HG02798 (cell line): ENCODE results near the gene ALS2CL.

ENCODE experiments used
- ATAC-seq: cut with Tn5 transposase; IDR thresholded peaks from one replicate; pipeline ENCODE4 v1.9.1; 2021; ENCODE audit warnings: mild to moderate bottlenecking; ENCODE audit not compliant: unreplicated experiment, poor library complexity

Gene ALS2CL

GRCh38 chr3:46668591-46668990 lies 24.9 kb downstream of the ALS2CL start:
- ATAC-seq, result no peak

- no peak for ATAC-seq
Measured at GRCh38 chr3:46668116-46668515, 25.4 kb downstream of the ALS2CL start.

DNA sequence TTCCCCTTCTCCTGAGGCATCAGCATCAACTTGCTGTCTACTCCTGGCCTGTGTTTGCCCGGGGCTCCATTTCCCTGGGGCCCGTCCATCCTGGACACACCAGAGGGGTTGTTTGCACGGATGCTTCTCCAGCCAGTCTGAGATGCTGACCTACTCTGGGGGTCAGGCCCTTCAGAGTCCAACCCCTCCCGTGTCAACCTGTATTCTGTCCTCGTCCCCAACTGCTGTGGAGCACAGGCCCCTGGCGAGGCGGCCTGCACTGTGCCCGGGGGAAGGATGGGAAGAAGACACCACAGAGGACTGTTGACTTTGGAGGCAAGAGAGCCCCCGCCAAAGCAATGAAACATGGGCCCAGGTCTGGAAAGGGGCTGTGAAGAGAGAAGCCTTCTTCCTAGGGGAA lies 25.8 kb downstream of the ALS2CL start:
- ATAC-seq, result no peak

DNA sequence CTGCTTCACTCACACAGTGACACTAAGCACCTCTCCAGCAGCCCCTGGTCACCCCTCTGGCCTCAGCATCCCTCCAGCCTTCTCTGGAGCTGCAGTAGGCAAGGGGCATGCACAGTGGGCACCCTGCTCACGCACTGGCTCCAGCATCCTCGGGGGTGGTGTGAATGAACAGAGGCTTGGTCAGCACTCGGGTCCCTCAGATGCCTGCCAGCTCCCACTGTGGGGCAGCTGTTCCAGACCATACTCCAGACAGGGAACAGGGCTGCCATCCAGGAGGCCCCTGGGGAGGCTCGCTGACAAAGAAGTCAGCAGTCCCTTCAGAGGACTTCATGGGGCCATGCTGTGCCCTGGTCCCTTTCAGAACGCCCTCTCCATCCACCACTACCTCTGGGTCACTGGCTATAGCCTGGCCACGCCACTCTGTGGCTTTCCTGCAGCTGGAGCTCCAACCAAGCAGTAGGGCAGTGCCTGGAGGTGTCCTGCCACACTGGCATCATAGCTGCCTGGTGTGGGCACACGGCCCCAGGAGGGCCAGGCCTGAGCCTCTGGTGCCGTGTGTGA lies 26.3 kb downstream of the ALS2CL start:
- no peak for ATAC-seq

DNA sequence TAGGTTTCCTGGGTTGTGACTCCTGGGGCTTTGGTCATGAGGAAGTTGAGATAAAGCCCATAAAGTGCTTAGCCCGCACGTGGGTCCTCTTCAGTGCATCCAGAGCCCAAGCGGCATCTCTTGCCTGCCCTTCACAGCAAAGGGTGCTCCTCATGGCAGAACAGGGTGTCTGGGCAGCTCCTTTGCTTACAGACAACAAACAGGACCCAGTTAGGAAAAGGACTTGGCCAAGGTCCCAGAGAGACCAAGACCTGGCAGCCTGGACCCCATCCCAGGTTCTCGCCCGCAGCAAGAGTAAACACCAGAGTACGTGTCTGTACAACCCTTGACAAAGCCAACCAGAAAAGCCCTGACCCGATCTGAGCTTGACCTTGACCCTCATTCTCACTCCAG lies 27.0 kb downstream of the ALS2CL start:
- no peak for ATAC-seq

DNA sequence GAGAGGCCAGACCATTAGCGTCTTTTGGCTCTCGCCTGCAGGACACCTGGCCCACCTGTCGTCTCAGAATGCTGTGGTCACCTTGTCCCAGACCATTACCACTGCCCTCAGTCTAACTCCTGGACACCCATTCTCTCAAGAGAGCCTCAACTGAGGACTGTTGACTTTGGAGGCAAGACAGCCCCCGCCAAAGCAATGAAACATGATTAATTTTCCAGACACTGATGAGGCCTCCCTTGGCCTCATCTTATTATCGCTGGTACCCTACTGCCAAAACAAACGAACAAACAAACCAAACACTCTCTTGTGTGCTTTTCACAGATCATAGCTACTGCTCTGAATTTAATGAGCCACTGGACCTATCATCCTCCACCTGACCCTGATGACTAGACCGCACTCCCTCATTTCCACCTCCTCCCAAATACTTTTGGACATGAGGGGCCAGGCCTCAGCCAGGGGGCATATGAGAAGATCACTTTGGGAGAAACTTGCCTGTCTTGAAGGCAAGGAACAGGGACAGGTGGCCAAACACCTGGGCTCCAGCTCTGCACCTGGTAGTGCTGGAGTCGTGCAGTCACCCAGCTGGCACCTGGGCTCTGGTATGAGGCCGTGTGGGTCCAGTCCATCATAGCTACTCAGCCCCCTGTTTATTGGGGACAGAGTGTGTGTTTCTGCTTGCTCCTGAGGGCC lies 27.6 kb downstream of the ALS2CL start:
- ATAC-seq, result no peak

DNA sequence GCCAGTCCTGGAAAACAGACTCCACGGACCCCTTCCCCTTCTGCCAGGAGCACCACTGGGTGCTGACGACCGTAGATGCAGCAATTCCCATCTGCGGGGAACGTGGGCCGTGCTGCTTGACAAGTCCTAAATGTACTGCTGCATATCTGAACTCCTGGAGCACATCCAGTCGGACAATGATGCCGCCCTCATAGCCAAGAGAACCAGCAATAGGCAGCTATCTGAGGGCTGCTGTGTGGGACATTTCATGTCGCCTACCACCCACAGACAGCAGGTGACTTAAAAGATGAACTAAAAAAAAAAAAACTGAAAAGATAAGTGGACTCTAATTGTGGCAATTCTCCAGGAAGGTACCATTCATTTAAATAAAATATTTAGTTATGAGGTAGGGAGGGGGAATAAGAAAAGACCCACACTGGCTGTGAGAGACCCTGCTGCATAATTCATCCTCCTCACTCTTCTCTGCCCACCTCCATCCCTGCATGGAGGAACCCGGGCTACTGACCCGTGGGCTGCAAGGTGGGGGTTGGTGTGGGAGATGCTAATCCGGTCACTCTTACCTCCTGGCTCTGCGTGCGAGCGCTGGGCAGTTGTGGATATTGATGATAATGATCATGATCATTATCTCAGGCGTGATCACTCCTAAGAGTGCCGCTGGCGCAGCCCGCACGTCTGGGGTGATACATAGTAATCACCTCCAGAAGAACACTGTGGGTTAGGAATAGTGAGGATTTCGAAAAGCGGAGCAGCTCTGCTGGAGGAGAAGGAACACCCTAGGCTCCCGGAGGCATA lies 28.3 kb downstream of the ALS2CL start:
- ATAC-seq, result no peak

- ATAC-seq, result no peak
Measured at GRCh38 chr3:46664188-46664970, 29.1 kb downstream of the ALS2CL start.

GRCh38 chr3:46663591-46664135 lies 29.8 kb downstream of the ALS2CL start:
- ATAC-seq, result no peak

GRCh38 chr3:46662771-46663551 lies 30.5 kb downstream of the ALS2CL start:
- ATAC-seq, result no peak

DNA sequence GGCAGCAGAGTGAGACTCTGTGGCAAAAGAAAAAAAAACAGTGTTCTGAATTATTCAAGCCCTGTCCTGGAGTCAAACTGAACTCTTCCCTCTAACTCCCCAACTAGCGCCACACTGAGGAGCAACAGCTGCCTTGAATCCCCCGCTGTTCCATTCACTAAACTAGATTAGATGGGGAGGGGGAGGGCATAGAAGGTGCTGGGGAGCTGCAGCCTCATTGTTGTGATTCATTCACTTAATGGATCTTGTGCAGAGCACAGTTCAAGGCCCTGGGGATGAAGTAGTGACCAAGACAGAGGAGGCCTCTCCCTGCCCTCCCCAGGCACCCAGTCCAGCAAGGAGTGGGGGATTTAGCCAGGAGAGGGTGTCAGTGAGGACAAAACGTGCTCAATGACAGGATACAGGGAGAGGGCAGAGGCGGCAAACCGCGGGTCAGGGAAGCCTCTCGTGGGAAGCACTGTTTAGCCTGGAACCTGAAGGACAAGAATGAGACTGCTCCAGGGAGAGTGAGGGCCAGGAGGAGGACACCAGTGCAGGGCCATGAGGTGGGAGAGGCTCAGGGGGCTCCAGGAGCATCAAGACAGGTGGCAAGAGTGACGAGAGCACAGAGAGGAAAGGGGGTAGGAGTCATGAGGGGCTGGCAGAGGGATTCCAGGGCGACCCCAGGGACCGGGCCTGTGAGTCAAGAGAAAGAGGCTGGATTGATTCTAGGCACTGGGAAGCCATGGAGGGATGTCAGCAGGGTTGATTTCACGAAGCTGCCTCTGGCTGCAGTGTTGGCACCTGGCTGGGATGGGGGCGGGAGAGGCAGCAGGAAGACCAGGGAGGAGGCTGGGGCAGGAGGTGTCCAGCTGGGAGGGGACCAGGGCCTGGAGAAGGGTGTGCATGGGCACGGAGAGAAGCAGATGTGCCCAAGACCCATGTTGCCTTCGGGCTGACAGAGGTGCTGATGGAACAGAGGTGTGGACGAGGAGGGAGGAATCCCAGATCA lies 31.4 kb downstream of the ALS2CL start:
- ATAC-seq, result no peak

GRCh38 chr3:46660543-46661523 lies 32.6 kb downstream of the ALS2CL start:
- ATAC-seq, result no peak

DNA sequence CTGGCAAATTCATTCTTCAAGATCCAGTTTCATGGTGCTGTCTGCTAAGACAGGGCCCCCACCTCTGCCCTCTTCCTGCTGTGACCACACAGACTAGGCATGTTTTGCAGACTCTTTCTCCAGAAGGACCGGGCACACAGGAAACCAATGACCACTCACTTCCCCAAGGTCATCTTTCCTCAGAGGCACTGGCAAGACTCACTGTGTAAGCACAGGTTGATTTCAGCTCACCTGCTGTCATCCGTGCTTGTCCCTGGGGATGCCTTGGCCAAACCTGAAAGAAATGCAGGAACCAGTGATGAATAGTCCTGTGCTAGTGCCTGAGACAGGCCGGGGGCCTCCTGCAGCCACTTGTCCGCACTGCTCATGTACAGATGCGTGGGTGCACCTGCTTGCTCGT lies 33.5 kb downstream of the ALS2CL start:
- ATAC-seq, result no peak

DNA sequence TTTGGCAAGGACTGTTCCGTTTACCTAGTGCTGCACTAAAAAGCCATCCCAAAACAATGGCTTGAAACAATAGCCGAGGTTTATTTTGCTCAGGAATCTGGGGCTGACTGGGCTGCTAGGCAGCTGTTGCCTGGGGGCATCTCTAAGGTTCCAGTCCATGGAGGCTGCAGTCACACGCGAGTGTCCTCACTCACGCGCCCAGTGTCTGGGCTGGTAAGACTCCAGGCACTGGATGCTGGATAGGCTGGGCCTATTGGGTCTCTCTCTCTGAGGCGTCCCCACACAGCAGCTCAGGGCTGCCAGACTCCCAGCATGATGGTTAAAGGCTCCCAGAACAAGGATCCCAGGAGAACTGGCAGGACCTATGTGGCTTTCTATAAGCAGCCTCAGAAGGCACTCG lies 34.2 kb downstream of the ALS2CL start:
- no peak for ATAC-seq

GRCh38 chr3:46656778-46657556 lies 36.5 kb downstream of the ALS2CL start:
- ATAC-seq, result no peak

DNA sequence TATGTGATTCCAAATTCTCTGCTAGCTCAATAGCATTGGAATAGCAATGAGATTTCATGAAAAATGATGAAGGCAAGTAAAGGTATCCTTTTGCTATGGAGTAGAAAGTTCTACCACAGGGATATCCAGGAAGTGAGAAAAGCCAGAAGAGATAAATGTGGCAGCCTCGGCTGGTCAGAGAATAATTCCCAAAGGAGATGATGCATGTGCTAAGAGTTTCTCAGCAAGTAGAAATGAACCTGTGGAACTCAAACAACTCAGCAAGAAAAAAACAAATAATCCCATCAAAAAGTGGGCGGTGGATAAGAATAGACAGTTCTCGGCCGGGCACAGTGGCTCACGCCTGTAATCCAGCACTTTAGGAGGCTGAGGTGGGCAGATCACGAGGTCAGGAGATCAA lies 38.2 kb downstream of the ALS2CL start:
- no peak for ATAC-seq

DNA sequence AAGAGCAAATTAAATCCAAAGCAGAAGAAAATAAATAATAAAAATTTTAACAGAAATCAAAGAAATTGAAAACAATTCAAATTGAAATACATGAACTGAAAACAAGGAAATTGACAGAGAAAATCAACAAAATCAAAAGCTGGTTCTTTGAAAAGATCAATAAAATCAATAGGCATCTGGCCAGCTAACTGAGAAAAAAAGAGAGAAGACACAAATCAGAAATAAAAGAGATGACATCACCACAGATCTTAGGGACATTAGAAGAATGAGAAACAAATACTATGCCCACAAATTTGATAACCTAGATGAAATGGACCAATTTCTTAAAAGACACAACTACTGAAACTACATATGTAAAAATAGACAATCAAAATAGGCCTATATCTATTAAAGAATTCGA lies 42.4 kb downstream of the ALS2CL start:
- ATAC-seq, result no peak
